OCI-LY7 (cell line): ENCODE results near the gene OR10AG1.

Source experiments
- CTCF ChIP-seq: fragments of 200-600 bp; sonication (generic); conservative IDR thresholded peaks from 2 replicates; pipeline ENCODE4 v1.5.1; 2014; ENCODE audit warnings: mild to moderate bottlenecking, antibody characterized with exemption, low read length, moderate library complexity, mixed read lengths
- EZH2phosphoT487 ChIP-seq: fragments of 200-600 bp; sonication (generic); IDR thresholded peaks from 2 replicates; pipeline ENCODE4 v1.6.1; 2018; ENCODE audit warnings: low read depth, borderline replicate concordance, mild to moderate bottlenecking, mixed run types, antibody characterized with exemption, low read length, moderate library complexity, mixed read lengths

GRCh38 chr11:55949330-55949729, 20.4 kb downstream of the OR10AG1 start:
- TF ChIP-seq CTCF (no peak), EZH2phosphoT487 (no peak)
